A549 (cell line): ENCODE measurements around the gene NR3C2. TPM values are rescaled to one million over a fixed set of nuclear protein-coding genes. Genes with fewer than 3 reads are reported as not detected.

Experiments used
- ATAC-seq, 2 experiments: fragments of 200-7000 bp in 1 of 2; fragments of >200 bp in 1 of 2; cut with Nextera tagmentation in 1 of 2; cut with Tn5 transposase in 1 of 2; 3 replicates each; pipeline versions ENCODE4 v1.8.0 to v1.9.1; 2018 to 2020; ENCODE audit warnings: mild to moderate bottlenecking in 1 of 2, moderate library complexity in 1 of 2
- CTCF ChIA-PET: fragments of 300-600 bp; sonication (Branson Sonifier 250); formaldehyde crosslinking; extraction: SDS; loops from one replicate; lab custom pipeline; 2021; ENCODE audit warnings: antibody characterized with exemption, inconsistent platforms; lab: Yijun Ruan, JAX
- POLR2A ChIA-PET: fragments of 350-600 bp; formaldehyde crosslinking; extraction: SDS; loops from one replicate; lab custom pipeline; 2021; ENCODE audit warnings: antibody characterized with exemption, inconsistent platforms; lab: Yijun Ruan, JAX
- DNase-seq, 2 experiments: peaks; one replicate each; pipeline versions ENCODE4 v3.0.0 to v3.0.0-alpha.2; 2011 to 2016; ENCODE audit warnings: low read depth in 1 of 2, low spot score in 1 of 2
- FAIRE-seq: peaks from 2 replicates; lab custom pipeline; 2011; peaks lifted over from hg19 to GRCh38; lab: Jason Lieb, UNC
- H3K27ac ChIP-seq, 2 experiments: fragments of >200 bp; sonication (Bioruptor Twin); formaldehyde crosslinking; 3 replicates each; pipeline ENCODE4 v1.5.1; 2016 to 2017
- H3K4me1 ChIP-seq: fragments of >200 bp; sonication (Bioruptor Twin); formaldehyde crosslinking; 3 replicates; pipeline ENCODE4 v1.6.1; 2016
- H3K4me2 ChIP-seq: fragments of >200 bp; sonication (Bioruptor Twin); formaldehyde crosslinking; 3 replicates; pipeline ENCODE4 v1.6.1; 2016
- H3K4me3 ChIP-seq: fragments of >200 bp; sonication (Bioruptor Twin); formaldehyde crosslinking; 3 replicates; pipeline ENCODE4 v1.5.1; 2016
- H3K9me3 ChIP-seq: fragments of >200 bp; sonication (Bioruptor Twin); formaldehyde crosslinking; 3 replicates; pipeline ENCODE4 v1.6.1; 2016
- BCL3 ChIP-seq: fragments of >200 bp; sonication (Bioruptor Twin); formaldehyde crosslinking; IDR thresholded peaks from 3 replicates; pipeline ENCODE4 v1.6.1; 2016
- CTCF ChIP-seq: fragments of >200 bp; sonication (Bioruptor Twin); formaldehyde crosslinking; IDR thresholded peaks from 3 replicates; pipeline ENCODE4 v1.5.1; 2016
- ELK1 ChIP-seq: fragments of 150-350 bp; IDR thresholded peaks from 2 replicates; pipeline ENCODE4 v1.6.1; 2014; ENCODE audit warnings: low read depth, mild to moderate bottlenecking, low read length
- GATA3 ChIP-seq: IDR thresholded peaks from 2 replicates; pipeline ENCODE4 v1.6.1; 2012; ENCODE audit warnings: borderline replicate concordance
- HES2 ChIP-seq: fragments of >200 bp; sonication (Bioruptor Twin); formaldehyde crosslinking; IDR thresholded peaks from 2 replicates; pipeline ENCODE4 v1.6.1; 2016
- HOXB5 ChIP-seq: fragments of 250-450 bp; sonication (Bioruptor Pico); IDR thresholded peaks from 2 replicates; pipeline ENCODE4 v1.5.0; 2020; ENCODE audit warnings: mild to moderate bottlenecking, moderate library complexity
- MAX ChIP-seq: IDR thresholded peaks from 2 replicates; pipeline ENCODE4 v1.6.1; 2012
- MYC ChIP-seq: IDR thresholded peaks from 2 replicates; pipeline ENCODE4 v1.6.1; 2012; ENCODE audit warnings: mild to moderate bottlenecking, inconsistent platforms, low read length, improper control_type of control experiment, borderline replicate concordance
- NFE2L2 ChIP-seq: fragments of 150-350 bp; conservative IDR thresholded peaks from 2 replicates; pipeline ENCODE4 v1.6.1; 2014; ENCODE audit warnings: low read length
- NPAS2 ChIP-seq: fragments of 250-450 bp; sonication (Bioruptor Pico); IDR thresholded peaks from 2 replicates; pipeline ENCODE4 v1.8.0; 2022; ENCODE audit warnings: mild to moderate bottlenecking, moderate library complexity, borderline replicate concordance
- RAD21 ChIP-seq, 2 experiments: fragments of >200 bp in 1 of 2; sonication (Bioruptor Twin) in 1 of 2; formaldehyde crosslinking in 1 of 2; IDR thresholded peaks in 1 of 2; conservative IDR thresholded peaks in 1 of 2; 2 replicates in 1 of 2; 3 replicates in 1 of 2; pipeline ENCODE4 v1.6.1; 2012 to 2018; ENCODE audit warnings: inconsistent platforms in 1 of 2
- RARB ChIP-seq: fragments of 250-450 bp; sonication (Bioruptor Pico); IDR thresholded peaks from 2 replicates; pipeline ENCODE4 v1.8.0; 2021; ENCODE audit warnings: mild to moderate bottlenecking, moderate library complexity
- RFX5 ChIP-seq: fragments of 450-650 bp; IDR thresholded peaks from 2 replicates; pipeline ENCODE4 v1.7.1; 2014; ENCODE audit warnings: antibody characterized with exemption, mild to moderate bottlenecking, moderate library complexity
- SMC3 ChIP-seq: fragments of >200 bp; sonication (Bioruptor Twin); formaldehyde crosslinking; IDR thresholded peaks from 3 replicates; pipeline ENCODE4 v1.6.1; 2018; ENCODE audit warnings: inconsistent platforms
- USF2 ChIP-seq: fragments of 450-650 bp; IDR thresholded peaks from 2 replicates; pipeline ENCODE4 v1.6.1; 2014; ENCODE audit warnings: antibody characterized with exemption
- ZNF302 ChIP-seq: fragments of 250-450 bp; sonication (Bioruptor Pico); IDR thresholded peaks from 2 replicates; pipeline ENCODE4 v1.9.0; 2021; ENCODE audit warnings: inconsistent platforms, mild to moderate bottlenecking, moderate library complexity
- WGBS: methylation state at CpG from one replicate; pipeline ENCODE4 v1.1.6; 2017; ENCODE audit errors: missing lambda C conversion rate; 5-methylcytosine and 5-hydroxymethylcytosine counted together
- polyA plus RNA-seq, 4 experiments: library from polyadenylated mRNA; depleted of rRNA in 3 of 4; stranded (reverse); fragments of >200 nt; fragmentation: RNase III in 1 of 4; extraction: RNeasy Plus Mini Kit Qiagen cat#74134 plus additional on column Dnase treatment in 1 of 4; gene quantifications; 2 replicates in 3 of 4; 3 replicates in 1 of 4; pipeline ENCODE4 v1.2.3, GENCODE V29; 2011 to 2017

NR3C2 gene
- polyA plus RNA-seq, 2 of the 4 experiments (the other 2 are of a cell fraction), result 0.01 to 0.03 TPM

GRCh38 chr4:148048598-148048997 lies 393.6 kb downstream of the NR3C2 start:
- Histone ChIP-seq H3K4me1 (no peaks in the 10 kb centered on the region), H3K27ac (no peak overlapping the region)
- no peak for DNase-seq
- WGBS, result 89% methylated on average over 4 of the region's 4 CpGs
- ATAC-seq, result no peak
- no peak for FAIRE-seq
- TF ChIP-seq BCL3, result no peak
- no peak for TF ChIP-seq SMC3
- TF ChIP-seq HES2, result no peak
- TF ChIP-seq USF2, result no peak
- no peak for TF ChIP-seq NPAS2 (CRISPR knock-in tag)
- TF ChIP-seq RARB (CRISPR knock-in tag), result no peak
- TF ChIP-seq ZNF302, result no peak
- no peak for TF ChIP-seq GATA3
- TF ChIP-seq RFX5, result no peak
- TF ChIP-seq MAX, result no peak
- no peak for TF ChIP-seq RAD21 (conservative IDR thresholded peaks at IDR 0.05 in 1 of 2, IDR thresholded peaks at IDR 0.05 in 1 of 2)
- no peak for TF ChIP-seq HOXB5 (CRISPR knock-in tag)
- no peak for TF ChIP-seq MYC
- no peak for TF ChIP-seq CTCF
- TF ChIP-seq, all 56 proteins: peak for 0
- no peaks in the 10 kb centered on the region for H3K9me3 ChIP-seq
- H3K4me3 ChIP-seq, result no peak overlapping the region
- H3K4me2 ChIP-seq, result no peak overlapping the region
- CTCF ChIA-PET, result no interaction called here
- POLR2A ChIA-PET, result no interaction called here

- TF ChIP-seq NFE2L2, result no peak
- TF ChIP-seq MAX, result no peak
- no peak for TF ChIP-seq ELK1
- H3K27ac ChIP-seq, result no peak overlapping the region
These were observed 397.3 kb downstream of the NR3C2 start for GRCh38 chr4:148044912-148045352.

More at GRCh38 chr4:148044912-148045352, 397.3 kb downstream of the NR3C2 start:
- Histone ChIP-seq H3K4me2 (no peak overlapping the region), H3K4me1 (no peaks in the 10 kb centered on the region), H3K4me3 (no peak overlapping the region), H3K9me3 (no peaks in the 10 kb centered on the region)
- POLR2A ChIA-PET, result no interaction called here
- peak in 1 of 2 experiments; percentile 9 for DNase-seq
- no peak for FAIRE-seq
- 62% methylated on average over 4 of the region's 4 CpGs for WGBS
- CTCF ChIA-PET, result no interaction called here
- ATAC-seq, result peak in 1 of 2 experiments; percentile 53; a peak in 2 of 6 replicates
